Thymus (tissue), 11 donors: ENCODE data around the gene ABHD16B. TPM values are rescaled to one million over a fixed set of nuclear protein-coding genes. Genes with fewer than 3 reads are reported as not detected.

ENCODE experiments used
- DNase-seq, 9 donors: peaks; one replicate each; pipeline ENCODE4 v3.0.0-alpha.2; 2013; ENCODE audit warnings: low spot score in 9 of 9, low read depth in 6 of 9, missing footprints in 1 of 9
- H3K27ac ChIP-seq, 2 donors: one replicate each; pipeline ENCODE4 v1.5.1; 2013; ENCODE audit warnings: control low read depth in 1 of 2, low read depth in 1 of 2, low read length in 1 of 2, mild to moderate bottlenecking in 1 of 2, moderate library complexity in 1 of 2
- H3K27me3 ChIP-seq, 2 donors: one replicate each; pipeline ENCODE4 v1.5.1; 2013; ENCODE audit warnings: low read length in 1 of 2; ENCODE audit not compliant: control insufficient read depth in 2 of 2, insufficient read depth in 1 of 2
- H3K36me3 ChIP-seq, 2 donors: one replicate each; pipeline ENCODE4 v1.5.1; 2013; ENCODE audit warnings: low read length in 1 of 2, mild to moderate bottlenecking in 1 of 2, moderate library complexity in 1 of 2; ENCODE audit not compliant: control insufficient read depth in 2 of 2, insufficient read depth in 2 of 2
- H3K4me1 ChIP-seq, 2 donors: one replicate each; pipeline ENCODE4 v1.5.1; 2013; ENCODE audit warnings: low read length in 2 of 2; ENCODE audit not compliant: control insufficient read depth in 2 of 2, insufficient read depth in 2 of 2
- H3K4me3 ChIP-seq, 2 donors: one replicate each; pipeline ENCODE4 v1.5.1; 2013; ENCODE audit warnings: low read length in 2 of 2, control low read depth in 1 of 2, mild to moderate bottlenecking in 1 of 2
- H3K9me3 ChIP-seq, 2 donors: one replicate each; pipeline ENCODE4 v1.5.1; 2013; ENCODE audit warnings: low read length in 1 of 2, mild to moderate bottlenecking in 1 of 2; ENCODE audit not compliant: control insufficient read depth in 2 of 2, insufficient read depth in 1 of 2
- WGBS: extraction: QIAGEN DNeasy Blood & Tissue Kit; methylation state at CpG from one replicate; pipeline ENCODE4 v1.1.7; 2013; 5-methylcytosine and 5-hydroxymethylcytosine counted together
- polyA plus RNA-seq: library from polyadenylated mRNA; stranded (reverse); fragments of 200-250 nt; gene quantifications from one replicate; pipeline ENCODE4 v1.2.3, GENCODE V29; 2013
- total RNA-seq: library from RNA; stranded (reverse); fragments of 120-200 nt; gene quantifications from one replicate; pipeline ENCODE4 v1.2.4, GENCODE V29; 2013
- donor health status: healthy.

ABHD16B gene
- total and polyA plus RNA-seq, 2 donors: 0.57 TPM; not detected in 1

DNA sequence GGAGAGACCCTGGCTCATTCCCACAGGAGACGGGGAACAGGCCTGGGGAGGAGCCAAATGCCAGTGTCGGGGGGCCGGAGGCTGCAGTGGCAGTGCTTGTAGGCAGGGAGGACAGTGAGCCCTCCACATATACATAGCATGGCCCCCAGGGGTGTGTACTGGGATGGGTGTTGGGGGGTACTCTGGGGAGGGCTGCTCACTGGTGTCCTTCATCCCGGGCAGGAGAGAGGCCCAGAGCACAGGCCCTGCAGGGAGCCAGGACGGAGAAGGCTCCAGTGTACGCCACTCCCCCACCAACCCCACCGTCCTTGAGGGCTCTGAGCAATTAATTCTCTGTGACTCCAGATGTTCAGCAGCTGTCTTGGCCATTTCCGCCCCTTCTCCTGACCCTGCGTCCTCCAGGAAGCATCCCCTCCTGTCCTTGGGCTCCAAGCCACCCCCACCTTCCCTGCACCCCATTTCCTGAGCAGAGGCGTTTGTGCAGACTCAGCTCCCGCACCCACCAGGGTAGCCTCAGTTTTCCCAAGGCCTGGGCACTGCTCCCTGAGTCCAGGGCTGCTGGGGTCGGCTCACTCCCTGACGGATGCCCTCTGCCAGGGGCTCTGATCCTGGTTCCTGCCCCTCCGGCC lies 3.4 kb upstream of the ABHD16B start:
- Histone ChIP-seq H3K4me3 (peak overlapping the region in 1 of 2 donors; percentile 20), H3K4me1 (peaks cover 7 to 33% of the 10 kb centered on the region in 2 donors), H3K27me3 (peaks cover 3 to 49% of the 10 kb centered on the region in 2 donors), H3K9me3 (peaks cover 1 to 3% of the 10 kb centered on the region in 2 donors), H3K36me3 (peaks cover 5 to 17% of the 10 kb centered on the region in 2 donors), H3K27ac (peak overlapping the region in 1 of 2 donors; percentile 31)
- WGBS: 59% methylated on average over 14 of the region's 14 CpGs
- no peak for DNase-seq

GRCh38 chr20:63858393-63859165 lies 2.7 kb upstream of the ABHD16B start:
- Histone ChIP-seq H3K27me3 (peaks cover 3 to 45% of the 10 kb centered on the region in 2 donors), H3K9me3 (peaks cover 1 to 3% of the 10 kb centered on the region in 2 donors), H3K36me3 (peaks cover 5 to 18% of the 10 kb centered on the region in 2 donors), H3K4me1 (peaks cover 7 to 37% of the 10 kb centered on the region in 2 donors), H3K4me3 (peak overlapping the region; percentile 20 to 27), H3K27ac (peak overlapping the region; percentile 11 to 61)
- peak in 3 of 9 donors; percentile 14 to 52 (median 37) for DNase-seq
- 3% methylated on average over 12 of the region's 12 CpGs for WGBS

DNA sequence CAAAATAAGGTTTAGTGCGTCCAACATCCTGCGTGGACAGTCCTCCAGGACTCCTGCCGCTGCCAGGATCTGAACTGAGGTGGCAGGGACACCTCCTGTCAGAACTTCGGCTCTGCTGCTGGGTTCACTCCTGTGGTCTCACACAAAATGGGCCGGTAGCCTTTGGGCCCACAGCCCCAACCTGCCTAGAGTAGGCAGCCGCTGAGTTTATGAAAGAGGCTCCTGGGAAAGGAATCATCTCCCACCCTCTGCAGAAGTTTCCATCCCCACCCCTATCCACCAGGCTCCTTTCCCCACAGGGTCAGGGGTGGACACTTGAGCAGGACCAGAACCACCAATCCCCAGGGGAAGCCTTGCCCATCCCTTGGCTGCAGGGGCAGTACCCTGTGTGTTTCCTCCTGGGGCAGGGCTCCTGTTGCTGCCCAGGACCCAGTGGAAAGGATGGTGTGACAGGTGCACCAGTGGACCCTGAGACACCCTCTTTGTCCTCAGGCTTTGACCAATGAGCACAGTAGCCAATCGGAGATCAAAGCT lies 2.1 kb upstream of the ABHD16B start:
- DNase-seq: no peak
- H3K4me1 ChIP-seq: peaks cover 7 to 38% of the 10 kb centered on the region in 2 donors
- H3K4me3 ChIP-seq: no peak overlapping the region
- peaks cover 3% of the 10 kb centered on the region in 2 donors for H3K9me3 ChIP-seq
- H3K36me3 ChIP-seq: peaks cover 5 to 18% of the 10 kb centered on the region in 2 donors
- 62% methylated on average over 7 of the region's 7 CpGs for WGBS
- H3K27ac ChIP-seq: peak overlapping the region; percentile 7 to 61
- H3K27me3 ChIP-seq: peaks cover 0 to 39% of the 10 kb centered on the region in 2 donors

GRCh38 chr20:63860325-63861051 lies 810 bp upstream of the ABHD16B start:
- Histone ChIP-seq H3K27me3 (peaks cover 0 to 26% of the 10 kb centered on the region in 2 donors), H3K4me1 (peaks cover 7 to 29% of the 10 kb centered on the region in 2 donors), H3K36me3 (peaks cover 5 to 18% of the 10 kb centered on the region in 2 donors), H3K4me3 (no peak overlapping the region), H3K9me3 (peaks cover 3% of the 10 kb centered on the region in 2 donors), H3K27ac (no peak overlapping the region)
- DNase-seq: no peak
- WGBS: 82% methylated on average over 17 of the region's 17 CpGs

DNA sequence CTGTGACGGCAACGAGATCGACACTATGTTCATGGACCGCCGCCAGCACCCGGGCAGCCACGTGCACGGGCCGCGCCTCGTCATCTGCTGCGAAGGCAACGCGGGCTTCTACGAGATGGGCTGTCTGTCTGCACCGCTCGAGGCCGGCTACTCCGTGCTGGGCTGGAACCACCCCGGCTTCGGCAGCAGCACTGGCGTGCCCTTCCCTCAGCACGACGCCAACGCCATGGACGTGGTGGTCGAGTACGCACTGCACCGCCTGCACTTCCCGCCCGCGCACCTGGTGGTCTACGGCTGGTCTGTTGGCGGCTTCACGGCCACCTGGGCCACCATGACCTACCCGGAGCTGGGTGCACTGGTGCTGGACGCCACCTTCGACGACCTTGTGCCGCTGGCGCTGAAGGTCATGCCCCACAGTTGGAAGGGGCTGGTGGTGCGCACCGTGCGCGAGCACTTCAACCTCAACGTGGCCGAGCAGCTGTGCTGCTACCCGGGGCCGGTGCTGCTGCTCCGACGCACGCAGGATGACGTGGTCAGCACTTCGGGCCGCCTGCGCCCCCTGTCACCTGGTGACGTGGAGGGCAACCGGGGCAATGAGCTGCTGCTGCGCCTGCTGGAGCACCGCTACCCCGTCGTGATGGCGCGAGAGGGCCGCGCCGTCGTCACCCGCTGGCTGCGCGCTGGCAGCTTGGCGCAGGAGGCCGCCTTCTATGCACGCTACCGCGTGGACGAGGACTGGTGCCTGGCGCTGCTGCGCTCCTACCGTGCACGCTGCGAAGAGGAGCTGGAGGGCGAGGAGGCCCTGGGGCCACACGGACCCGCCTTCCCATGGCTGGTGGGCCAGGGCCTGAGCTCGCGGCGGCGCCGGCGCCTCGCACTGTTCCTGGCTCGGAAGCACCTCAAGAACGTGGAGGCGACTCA lies 943 bp downstream of the ABHD16B start:
- WGBS: 98% methylated on average over 95 of the region's 95 CpGs
- H3K9me3 ChIP-seq: peaks cover 0 to 3% of the 10 kb centered on the region in 2 donors
- no peak for DNase-seq
- peaks cover 7 to 36% of the 10 kb centered on the region in 2 donors for H3K4me1 ChIP-seq
- H3K27ac ChIP-seq: no peak overlapping the region
- H3K4me3 ChIP-seq: no peak overlapping the region
- H3K27me3 ChIP-seq: peaks cover 0 to 13% of the 10 kb centered on the region in 2 donors
- H3K36me3 ChIP-seq: peaks cover 5 to 18% of the 10 kb centered on the region in 2 donors

DNA sequence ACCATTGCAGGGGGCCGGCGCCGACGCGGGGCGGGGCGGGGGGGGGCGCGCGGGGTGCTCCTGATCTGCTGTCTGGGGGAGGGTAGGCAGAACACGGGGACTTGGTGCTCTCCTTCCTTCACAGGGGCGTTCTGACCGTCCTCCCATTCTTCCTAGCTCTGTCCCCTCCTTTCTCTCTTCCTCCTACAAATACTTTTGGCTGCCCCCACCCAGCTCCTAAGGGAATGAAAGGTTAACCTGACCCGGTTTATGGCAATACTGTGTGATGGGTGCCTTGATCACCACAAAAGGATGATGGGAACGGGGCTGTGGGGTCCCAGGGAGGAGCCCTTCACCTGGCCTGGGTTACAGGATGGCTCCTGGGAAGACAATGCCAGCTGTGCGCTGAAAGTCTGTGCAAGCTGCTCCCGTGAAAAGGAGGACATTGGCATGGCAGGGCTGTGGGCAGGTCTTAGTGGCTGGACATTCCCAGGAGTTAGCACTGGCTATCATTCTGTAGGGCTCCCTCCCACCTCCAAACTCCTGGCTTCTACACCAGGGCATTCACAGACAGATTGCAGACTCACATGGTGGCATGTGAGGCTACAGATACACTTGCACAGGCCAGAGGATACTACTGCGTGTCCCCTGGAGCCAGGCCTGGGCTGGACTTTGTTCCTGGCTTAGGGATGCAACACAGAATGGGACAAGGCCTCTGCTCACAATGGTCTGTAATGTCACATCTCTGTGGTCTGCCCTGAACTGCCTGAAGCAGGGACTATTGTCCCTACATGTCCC lies 1.9 kb downstream of the ABHD16B start:
- Histone ChIP-seq H3K4me1 (peaks cover 5 to 31% of the 10 kb centered on the region in 2 donors), H3K9me3 (peaks cover 0 to 3% of the 10 kb centered on the region in 2 donors), H3K36me3 (peaks cover 6 to 18% of the 10 kb centered on the region in 2 donors), H3K27ac (peak overlapping the region; percentile 77 to 92), H3K27me3 (peaks cover 0 to 6% of the 10 kb centered on the region in 2 donors), H3K4me3 (peak overlapping the region; percentile 81 to 93)
- DNase-seq: no peak
- WGBS: 94% methylated on average over 18 of the region's 18 CpGs

DNA sequence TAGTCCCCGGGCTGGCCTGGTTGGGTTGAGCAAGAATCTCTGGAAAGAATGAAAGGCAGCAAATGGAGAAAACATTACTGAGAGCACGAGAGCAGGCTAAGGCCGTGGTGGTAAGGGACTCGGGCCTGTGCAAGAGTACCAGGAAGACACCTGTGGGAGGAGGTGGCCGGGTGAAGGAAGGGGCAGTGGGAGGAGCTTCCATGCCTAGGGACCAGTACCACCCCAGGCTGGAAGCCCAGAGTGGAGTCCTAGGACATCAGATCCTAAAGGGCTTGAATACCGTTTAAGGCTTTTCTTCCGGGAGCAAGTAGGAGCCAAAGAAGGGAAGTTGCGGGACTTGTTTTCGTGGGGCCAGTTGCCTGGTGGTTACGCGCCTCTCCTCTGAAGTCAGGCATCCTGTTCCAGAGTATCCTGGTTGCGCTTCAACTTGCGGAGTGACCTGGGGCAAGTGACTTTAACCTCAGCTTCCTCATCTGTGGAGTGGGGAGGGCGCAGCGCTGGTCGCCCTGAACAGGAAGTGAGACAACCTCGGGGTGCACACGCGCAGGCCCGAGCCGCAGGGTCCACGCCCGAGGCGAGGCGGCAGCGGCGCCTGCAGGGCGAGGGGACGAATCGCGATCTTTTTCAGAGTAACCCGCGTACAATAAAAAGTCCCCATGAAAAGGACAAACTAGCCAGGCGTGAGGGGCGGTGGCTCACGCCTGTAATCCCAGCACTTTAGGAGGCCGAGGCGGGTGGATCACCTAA lies 2.7 kb downstream of the ABHD16B start:
- H3K4me1 ChIP-seq: peaks cover 0 to 24% of the 10 kb centered on the region in 2 donors
- DNase-seq: peak; percentile 41 to 86 (median 61)
- no peaks in the 10 kb centered on the region for H3K27me3 ChIP-seq
- H3K36me3 ChIP-seq: peaks cover 14 to 22% of the 10 kb centered on the region in 2 donors
- 3% methylated on average over 38 of the region's 38 CpGs for WGBS
- peak overlapping the region; percentile 81 to 93 for H3K4me3 ChIP-seq
- peaks cover 0 to 3% of the 10 kb centered on the region in 2 donors for H3K9me3 ChIP-seq
- H3K27ac ChIP-seq: peak overlapping the region; percentile 77 to 92
